BJ (cell line): ENCODE results near the gene PNKD. TPM values are rescaled to one million over a fixed set of nuclear protein-coding genes. Genes with fewer than 3 reads are reported as not detected.
A peak's percentile ranks its signal among the peaks of the same experiment; 100 is the strongest.

Experiments used
- CTCF ChIA-PET: fragments of 350-600 bp; formaldehyde crosslinking; extraction: SDS; loops from one replicate; lab custom pipeline; 2021; ENCODE audit warnings: antibody characterized with exemption, inconsistent platforms; lab: Yijun Ruan, JAX
- POLR2A ChIA-PET: fragments of 300-600 bp; sonication (Branson Sonifier 250); formaldehyde crosslinking; extraction: SDS; loops from one replicate; lab custom pipeline; 2021; ENCODE audit warnings: antibody characterized with exemption; lab: Charles Lee
- DNase-seq: peaks from one replicate; pipeline ENCODE4 v3.0.0-alpha.2; 2011; ENCODE audit warnings: low read depth
- H3K27me3 ChIP-seq: 2 replicates; pipeline ENCODE4 v1.6.0; 2011; ENCODE audit warnings: low read length; ENCODE audit not compliant: control insufficient read depth, insufficient read depth
- H3K36me3 ChIP-seq: 2 replicates; pipeline ENCODE4 v1.5.1; 2011; ENCODE audit warnings: low read length; ENCODE audit not compliant: control insufficient read depth, insufficient read depth
- H3K4me3 ChIP-seq: 2 replicates; pipeline ENCODE4 v1.5.1; 2011; ENCODE audit warnings: low read depth, mild to moderate bottlenecking, control low read depth, low read length
- polyA plus RNA-seq: library from polyadenylated mRNA; depleted of rRNA; stranded (reverse); fragments of >200 nt; gene quantifications from 2 replicates; pipeline ENCODE4 v1.2.3, GENCODE V29; 2011
- TF ChIP-seq, protein P1 (sequence below): IDR thresholded peaks from 2 replicates; pipeline ENCODE4 v1.5.1; 2011; ENCODE audit warnings: low read depth, mild to moderate bottlenecking, control low read depth, inconsistent platforms, low read length, moderate library complexity; ENCODE audit not compliant: insufficient read depth

Gene PNKD
- polyA plus RNA-seq, 1 experiment, result 54.5 TPM

DNA sequence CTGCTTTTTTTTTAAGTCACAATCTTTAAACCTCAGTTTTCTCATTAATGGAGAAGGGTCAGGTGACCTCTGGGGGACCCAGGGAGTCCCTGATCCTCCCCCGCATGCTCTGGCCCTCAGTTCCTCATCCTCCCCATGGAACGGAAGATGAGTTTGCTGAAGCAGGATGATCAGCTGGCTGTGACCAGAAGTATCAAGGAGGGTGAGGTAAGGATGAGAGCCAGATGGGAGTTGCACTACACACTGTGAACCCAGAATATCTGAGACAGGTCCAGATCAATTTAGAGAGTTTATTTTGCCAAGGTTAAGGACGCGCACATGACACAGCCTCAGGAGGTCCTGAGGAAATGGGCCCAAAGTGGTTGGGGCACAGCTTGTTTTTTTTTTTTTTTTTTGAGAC is 90.1 kb downstream of the PNKD start:
- H3K4me3 ChIP-seq, result no peak overlapping the region
- TF ChIP-seq, protein P1, sequence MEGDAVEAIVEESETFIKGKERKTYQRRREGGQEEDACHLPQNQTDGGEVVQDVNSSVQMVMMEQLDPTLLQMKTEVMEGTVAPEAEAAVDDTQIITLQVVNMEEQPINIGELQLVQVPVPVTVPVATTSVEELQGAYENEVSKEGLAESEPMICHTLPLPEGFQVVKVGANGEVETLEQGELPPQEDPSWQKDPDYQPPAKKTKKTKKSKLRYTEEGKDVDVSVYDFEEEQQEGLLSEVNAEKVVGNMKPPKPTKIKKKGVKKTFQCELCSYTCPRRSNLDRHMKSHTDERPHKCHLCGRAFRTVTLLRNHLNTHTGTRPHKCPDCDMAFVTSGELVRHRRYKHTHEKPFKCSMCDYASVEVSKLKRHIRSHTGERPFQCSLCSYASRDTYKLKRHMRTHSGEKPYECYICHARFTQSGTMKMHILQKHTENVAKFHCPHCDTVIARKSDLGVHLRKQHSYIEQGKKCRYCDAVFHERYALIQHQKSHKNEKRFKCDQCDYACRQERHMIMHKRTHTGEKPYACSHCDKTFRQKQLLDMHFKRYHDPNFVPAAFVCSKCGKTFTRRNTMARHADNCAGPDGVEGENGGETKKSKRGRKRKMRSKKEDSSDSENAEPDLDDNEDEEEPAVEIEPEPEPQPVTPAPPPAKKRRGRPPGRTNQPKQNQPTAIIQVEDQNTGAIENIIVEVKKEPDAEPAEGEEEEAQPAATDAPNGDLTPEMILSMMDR, result no peak
- peaks cover 2% of the 10 kb centered on the region; the same call in 1 of the 2 replicates for H3K27me3 ChIP-seq
- no peak for DNase-seq
- H3K36me3 ChIP-seq, result no peaks in the 10 kb centered on the region
- ChIA-PET CTCF (interaction anchor here (2.1 to 15.7 kb wide), 2 partner anchors 60 to 87 kb away, joined by 5 to 244 read pairs; partner anchors contain the start of gene TMBIM1), POLR2A (no interaction called here)

DNA sequence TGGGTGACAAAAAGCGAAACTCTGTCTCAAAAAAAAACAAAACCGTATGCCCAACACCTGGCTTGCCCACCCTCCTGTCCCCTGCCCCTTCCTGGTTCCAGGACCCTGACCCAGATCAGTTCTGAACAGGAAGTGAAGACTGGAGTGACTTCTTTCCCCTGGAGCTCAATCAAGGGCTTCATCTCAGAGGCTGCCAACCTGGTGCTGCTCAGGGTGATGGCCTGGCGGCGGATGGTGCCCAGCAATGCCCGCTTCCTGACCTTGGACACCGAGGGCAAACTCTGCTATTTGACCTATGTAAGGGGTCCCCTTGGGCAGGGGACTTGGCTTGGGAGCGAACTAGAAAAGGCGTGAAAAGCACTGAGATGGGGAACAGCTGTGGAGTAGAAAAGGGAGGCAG is 92.3 kb downstream of the PNKD start:
- TF ChIP-seq, protein P1, result no peak
- DNase-seq, result no peak
- Histone ChIP-seq H3K36me3 (no peaks in the 10 kb centered on the region), H3K27me3 (no peaks in the 10 kb centered on the region; the same call in 1 of the 2 replicates), H3K4me3 (no peak overlapping the region)
- ChIA-PET POLR2A (no interaction called here), CTCF (interaction anchor here (2.1 to 15.7 kb wide), 2 partner anchors 62 to 90 kb away, joined by 5 to 244 read pairs; partner anchors contain the start of gene TMBIM1)

DNA sequence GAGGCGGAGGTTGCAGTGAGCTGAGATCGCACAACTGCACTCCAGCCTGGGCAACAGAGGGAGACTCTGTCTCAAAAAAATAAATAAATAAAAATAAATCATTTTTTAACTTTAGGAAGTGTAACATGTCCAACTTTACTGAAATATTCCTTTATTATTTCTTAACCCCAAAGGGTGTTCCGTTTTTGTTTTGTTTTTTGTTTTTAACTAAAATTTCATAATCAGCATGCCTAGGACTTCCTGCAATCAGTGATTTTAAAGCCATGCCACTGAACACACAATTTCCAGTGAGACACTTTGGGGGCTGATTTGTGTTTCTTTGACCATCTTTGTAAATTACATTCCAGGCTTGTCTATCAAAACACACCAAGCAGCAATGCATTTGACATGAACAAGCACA is 93.4 kb downstream of the PNKD start:
- TF ChIP-seq, protein P1, result no peak
- Histone ChIP-seq H3K27me3 (no peaks in the 10 kb centered on the region; the same call in 1 of the 2 replicates), H3K4me3 (no peak overlapping the region), H3K36me3 (no peaks in the 10 kb centered on the region)
- ChIA-PET POLR2A (no interaction called here), CTCF (interaction anchor here (1.0 to 15.7 kb wide), 3 partner anchors 11 to 64 kb away, joined by 3 to 244 read pairs (median 4); partner anchors contain the start of gene TMBIM1)
- DNase-seq, result no peak

DNA sequence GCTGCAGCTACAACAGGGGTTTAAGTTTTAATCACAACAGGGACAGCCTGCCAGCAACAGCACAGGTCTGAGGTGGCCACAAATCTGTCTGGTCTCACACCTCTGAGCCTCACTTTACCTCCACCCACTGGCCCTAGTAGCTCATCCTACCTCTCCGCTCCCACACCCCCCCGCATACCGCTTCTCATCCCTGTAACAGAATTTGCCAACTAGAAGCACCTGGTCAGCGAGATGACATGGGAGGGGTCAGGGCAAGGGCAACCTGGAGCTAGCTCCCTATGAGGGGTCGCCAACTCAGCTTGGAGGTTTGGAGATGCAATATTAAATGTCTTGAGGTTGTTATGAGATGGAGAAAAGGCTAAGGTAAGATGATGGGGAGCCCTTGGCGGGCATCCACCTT is 93.9 kb downstream of the PNKD start:
- no peaks in the 10 kb centered on the region for H3K36me3 ChIP-seq
- H3K27me3 ChIP-seq, result no peaks in the 10 kb centered on the region; the same call in 1 of the 2 replicates
- POLR2A ChIA-PET, result no interaction called here
- H3K4me3 ChIP-seq, result no peak overlapping the region
- DNase-seq, result no peak
- CTCF ChIA-PET, result interaction anchor here (1.0 to 15.7 kb wide), 4 partner anchors 7 to 64 kb away, joined by 3 to 244 read pairs (median 4); partner anchors contain the start of genes CATIP and TMBIM1
- TF ChIP-seq, protein P1, result no peak

DNA sequence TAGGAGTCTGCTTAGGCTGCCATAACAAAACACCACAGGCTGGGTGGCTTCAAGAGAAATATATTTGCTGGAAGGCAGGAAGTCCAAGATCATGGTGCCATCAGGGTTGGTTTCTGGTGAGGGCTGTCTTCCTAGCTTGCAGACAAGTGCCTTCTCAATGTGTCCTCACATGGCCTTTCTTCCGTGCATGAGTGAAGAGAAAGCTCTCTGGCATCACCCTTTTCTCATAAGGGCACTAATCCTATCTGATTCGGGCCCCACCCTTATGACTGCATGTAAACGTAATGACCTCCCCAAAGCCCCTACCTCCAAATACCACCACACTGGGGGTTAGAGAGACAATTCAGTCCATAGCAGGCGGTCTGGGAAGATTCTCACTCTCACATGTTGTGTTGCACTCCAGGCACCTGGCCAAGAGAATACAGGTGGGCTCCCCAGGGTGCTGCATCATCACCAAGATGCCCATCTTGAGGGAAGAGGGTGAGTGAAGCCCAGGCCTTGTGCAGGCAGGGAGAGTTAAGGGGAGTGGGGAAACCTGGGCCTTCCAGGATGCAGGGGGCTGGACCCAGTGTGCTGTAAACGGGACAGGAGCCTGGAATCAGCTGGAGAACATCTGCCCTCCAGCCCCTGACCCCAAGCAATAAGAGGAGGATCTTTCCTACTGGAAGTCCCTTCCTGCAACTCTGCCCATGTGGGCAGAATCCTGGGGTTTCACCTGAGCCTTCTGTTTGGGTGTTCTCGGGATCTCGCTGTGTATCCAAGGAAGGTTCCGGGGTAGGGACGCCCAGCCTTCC is 96.5 kb downstream of the PNKD start:
- peak overlapping the region; percentile 61 for H3K4me3 ChIP-seq
- POLR2A ChIA-PET, result interaction anchor here (0.6 to 0.7 kb wide), 2 partner anchors 137 to 1083 kb away, joined by 3 to 4 read pairs; no protein-coding TSS in a partner anchor
- H3K27me3 ChIP-seq, result no peaks in the 10 kb centered on the region; the same call in 1 of the 2 replicates
- no peaks in the 10 kb centered on the region for H3K36me3 ChIP-seq
- TF ChIP-seq, protein P1, result no peak
- DNase-seq, result no peak
- CTCF ChIA-PET, result interaction anchor here (1.0 to 1.9 kb wide), 2 partner anchors 10 to 62 kb away, joined by 3 to 8 read pairs; partner anchors contain the start of gene CATIP
